A549 (cell line): Measurements from ENCODE around the gene CHP2. TPM values are rescaled to one million over a fixed set of nuclear protein-coding genes. Genes with fewer than 3 reads are reported as not detected.

Source experiments
- ATAC-seq, 2 experiments: fragments of 200-7000 bp in 1 of 2; fragments of >200 bp in 1 of 2; cut with Nextera tagmentation in 1 of 2; cut with Tn5 transposase in 1 of 2; 3 replicates each; pipeline versions ENCODE4 v1.8.0 to v1.9.1; 2018 to 2020; ENCODE audit warnings: mild to moderate bottlenecking in 1 of 2, moderate library complexity in 1 of 2
- CTCF ChIA-PET: fragments of 300-600 bp; sonication (Branson Sonifier 250); formaldehyde crosslinking; extraction: SDS; loops from one replicate; lab custom pipeline; 2021; ENCODE audit warnings: antibody characterized with exemption, inconsistent platforms; lab: Yijun Ruan, JAX
- POLR2A ChIA-PET: fragments of 350-600 bp; formaldehyde crosslinking; extraction: SDS; loops from one replicate; lab custom pipeline; 2021; ENCODE audit warnings: antibody characterized with exemption, inconsistent platforms; lab: Yijun Ruan, JAX
- DNase-seq, 2 experiments: peaks; one replicate each; pipeline versions ENCODE4 v3.0.0 to v3.0.0-alpha.2; 2011 to 2016; ENCODE audit warnings: low read depth in 1 of 2, low spot score in 1 of 2
- FAIRE-seq: peaks from 2 replicates; lab custom pipeline; 2011; peaks lifted over from hg19 to GRCh38; lab: Jason Lieb, UNC
- H3K27ac ChIP-seq, 2 experiments: fragments of >200 bp; sonication (Bioruptor Twin); formaldehyde crosslinking; 3 replicates each; pipeline ENCODE4 v1.5.1; 2016 to 2017
- H3K4me1 ChIP-seq: fragments of >200 bp; sonication (Bioruptor Twin); formaldehyde crosslinking; 3 replicates; pipeline ENCODE4 v1.6.1; 2016
- H3K4me2 ChIP-seq: fragments of >200 bp; sonication (Bioruptor Twin); formaldehyde crosslinking; 3 replicates; pipeline ENCODE4 v1.6.1; 2016
- H3K4me3 ChIP-seq: fragments of >200 bp; sonication (Bioruptor Twin); formaldehyde crosslinking; 3 replicates; pipeline ENCODE4 v1.5.1; 2016
- H3K9me3 ChIP-seq: fragments of >200 bp; sonication (Bioruptor Twin); formaldehyde crosslinking; 3 replicates; pipeline ENCODE4 v1.6.1; 2016
- BCL3 ChIP-seq: fragments of >200 bp; sonication (Bioruptor Twin); formaldehyde crosslinking; IDR thresholded peaks from 3 replicates; pipeline ENCODE4 v1.6.1; 2016
- BHLHE40 ChIP-seq: IDR thresholded peaks from 2 replicates; pipeline ENCODE4 v1.6.1; 2012; ENCODE audit warnings: low read depth, low read length, inconsistent platforms
- CBX8 ChIP-seq: fragments of 200-600 bp; sonication (generic); IDR thresholded peaks from 2 replicates; pipeline ENCODE4 v1.6.1; 2016
- CTCF ChIP-seq: fragments of >200 bp; sonication (Bioruptor Twin); formaldehyde crosslinking; IDR thresholded peaks from 3 replicates; pipeline ENCODE4 v1.5.1; 2016
- FOXS1 ChIP-seq: fragments of 250-450 bp; sonication (Bioruptor Pico); IDR thresholded peaks from 2 replicates; pipeline ENCODE4 v1.5.0; 2020; ENCODE audit warnings: mild to moderate bottlenecking, moderate library complexity
- HOXB13 ChIP-seq: fragments of 250-450 bp; sonication (Bioruptor Pico); IDR thresholded peaks from 2 replicates; pipeline ENCODE4 v1.5.0; 2020; ENCODE audit warnings: low read depth, mild to moderate bottlenecking, moderate library complexity
- JUN ChIP-seq, 2 experiments: fragments of >200 bp; sonication (Bioruptor Twin); formaldehyde crosslinking; IDR thresholded peaks; 2 replicates in 1 of 2; 3 replicates in 1 of 2; pipeline ENCODE4 v1.6.1; 2016 to 2017
- JUNB ChIP-seq: fragments of >200 bp; sonication (Bioruptor Twin); formaldehyde crosslinking; IDR thresholded peaks from 2 replicates; pipeline ENCODE4 v1.6.1; 2016
- KDM1A ChIP-seq: fragments of 200-600 bp; sonication (generic); IDR thresholded peaks from 2 replicates; pipeline ENCODE4 v1.6.1; 2016; ENCODE audit warnings: low read depth, mild to moderate bottlenecking
- MAFK ChIP-seq: fragments of 450-650 bp; IDR thresholded peaks from 2 replicates; pipeline ENCODE4 v1.6.1; 2014; ENCODE audit not compliant: partially characterized antibody
- POLR2A ChIP-seq: IDR thresholded peaks from 2 replicates; pipeline ENCODE4 v1.6.1; 2012; ENCODE audit warnings: mild to moderate bottlenecking, low read length
- SMC3 ChIP-seq: fragments of >200 bp; sonication (Bioruptor Twin); formaldehyde crosslinking; IDR thresholded peaks from 3 replicates; pipeline ENCODE4 v1.6.1; 2018; ENCODE audit warnings: inconsistent platforms
- SREBF2 ChIP-seq: fragments of 450-650 bp; IDR thresholded peaks from 2 replicates; pipeline ENCODE4 v1.6.1; 2014; ENCODE audit warnings: mild to moderate bottlenecking, moderate library complexity
- TFCP2L1 ChIP-seq: fragments of 250-450 bp; sonication (Bioruptor Pico); IDR thresholded peaks from 2 replicates; pipeline ENCODE4 v1.5.0; 2021; ENCODE audit warnings: mild to moderate bottlenecking
- TP53 ChIP-seq: fragments of 250-450 bp; sonication (Bioruptor Pico); IDR thresholded peaks from 2 replicates; pipeline ENCODE4 v1.5.0; 2021; ENCODE audit warnings: mild to moderate bottlenecking, moderate library complexity
- USF2 ChIP-seq: fragments of 450-650 bp; IDR thresholded peaks from 2 replicates; pipeline ENCODE4 v1.6.1; 2014; ENCODE audit warnings: antibody characterized with exemption
- ZC3H11A ChIP-seq: fragments of 450-650 bp; IDR thresholded peaks from 2 replicates; pipeline ENCODE4 v1.6.1; 2014; ENCODE audit warnings: antibody characterized with exemption, mild to moderate bottlenecking
- ZNF302 ChIP-seq: fragments of 250-450 bp; sonication (Bioruptor Pico); IDR thresholded peaks from 2 replicates; pipeline ENCODE4 v1.9.0; 2021; ENCODE audit warnings: inconsistent platforms, mild to moderate bottlenecking, moderate library complexity
- WGBS: methylation state at CpG from one replicate; pipeline ENCODE4 v1.1.6; 2017; ENCODE audit errors: missing lambda C conversion rate; 5-methylcytosine and 5-hydroxymethylcytosine counted together
- polyA plus RNA-seq, 4 experiments: library from polyadenylated mRNA; depleted of rRNA in 3 of 4; stranded (reverse); fragments of >200 nt; fragmentation: RNase III in 1 of 4; extraction: RNeasy Plus Mini Kit Qiagen cat#74134 plus additional on column Dnase treatment in 1 of 4; gene quantifications; 2 replicates in 3 of 4; 3 replicates in 1 of 4; pipeline ENCODE4 v1.2.3, GENCODE V29; 2011 to 2017

CHP2 gene
- polyA plus RNA-seq, 2 of the 4 experiments (the other 2 are of a cell fraction), result not detected

- CTCF ChIA-PET, result interaction anchor here (1.8 kb wide), 1 partner anchor 12 kb away, joined by 6 read pairs; no protein-coding TSS in a partner anchor
- no peak for TF ChIP-seq KDM1A
- no peak for TF ChIP-seq TFCP2L1 (CRISPR knock-in tag)
- no peak for TF ChIP-seq JUN (IDR thresholded peaks at IDR 0.05)
- TF ChIP-seq CBX8, result no peak
- TF ChIP-seq POLR2A, result no peak
- TF ChIP-seq JUNB, result no peak
- no peak for TF ChIP-seq ZNF302 (CRISPR knock-in tag)
- no peak for TF ChIP-seq BHLHE40
- no peak for TF ChIP-seq CTCF
- TF ChIP-seq, all 56 proteins: peak for 0
Measured at GRCh38 chr16:23739516-23739915, 15.3 kb upstream of the CHP2 start.

GRCh38 chr16:23741675-23742303 is 13.0 kb upstream of the CHP2 start:
- no peaks in the 10 kb centered on the region for H3K9me3 ChIP-seq
- no peak for ATAC-seq
- no peak overlapping the region for H3K27ac ChIP-seq
- H3K4me3 ChIP-seq, result no peak overlapping the region
- ChIA-PET POLR2A (no interaction called here), CTCF (no interaction called here)
- DNase-seq, result no peak
- H3K4me2 ChIP-seq, result no peak overlapping the region
- no peak for TF ChIP-seq SMC3
- no peak for TF ChIP-seq TP53
- WGBS, result 0% methylated on average over 2 of the region's 2 CpGs
- no peaks in the 10 kb centered on the region for H3K4me1 ChIP-seq
- no peak for FAIRE-seq

More at GRCh38 chr16:23739516-23739915, 15.3 kb upstream of the CHP2 start:
- no peaks in the 10 kb centered on the region for H3K4me1 ChIP-seq
- no peak overlapping the region for H3K4me3 ChIP-seq
- no peak overlapping the region for H3K4me2 ChIP-seq
- FAIRE-seq (no peak), ATAC-seq (no peak), DNase-seq (no peak)
- WGBS, result 4% methylated on average over 1 of the region's 1 CpG
- no peak overlapping the region for H3K27ac ChIP-seq
- no peaks in the 10 kb centered on the region for H3K9me3 ChIP-seq
- POLR2A ChIA-PET, result no interaction called here

- ATAC-seq, result 0 out of 6 replicates have a peak, but pooled peaks of 1 of the 2 experiments have one; percentile 54
- no peak for DNase-seq
- H3K9me3 ChIP-seq, result no peaks in the 10 kb centered on the region
- ChIA-PET CTCF (no interaction called here), POLR2A (no interaction called here)
- H3K4me2 ChIP-seq, result no peak overlapping the region
- H3K27ac ChIP-seq, result no peak overlapping the region
- no peak for FAIRE-seq
- H3K4me1 ChIP-seq, result no peaks in the 10 kb centered on the region
- H3K4me3 ChIP-seq, result no peak overlapping the region
- TF ChIP-seq FOXS1 (CRISPR knock-in tag), result no peak
- TF ChIP-seq USF2, result no peak
- TF ChIP-seq BCL3, result no peak
- no peak for TF ChIP-seq ZC3H11A
- no peak for TF ChIP-seq SREBF2
- no peak for TF ChIP-seq MAFK
- no peak for TF ChIP-seq TFCP2L1 (CRISPR knock-in tag)
- TF ChIP-seq KDM1A, result no peak
- no peak for TF ChIP-seq HOXB13
- WGBS, result 15% methylated on average over 4 of the region's 4 CpGs
Measured at GRCh38 chr16:23742766-23743165, 12.1 kb upstream of the CHP2 start.
